ENCODE measurements around the gene NDRG4. TPM values are rescaled to one million over a fixed set of nuclear protein-coding genes. Genes with fewer than 3 reads are reported as not detected.
"Not testable (repeated sequence)": the region's sequence is repeated elsewhere in the genome, so short reads cannot be mapped to it uniquely, and the experiment has no call there.

NDRG4 gene
- total RNA-seq, 2 experiments from 2014 or later, result 3.1 TPM

- POLR2A ChIA-PET, result not testable (repeated sequence)
Measured at GRCh38 chr16:58490539-58490938, 9.4 kb upstream of the NDRG4 start.

GRCh38 chr16:58492066-58492465, 7.9 kb upstream of the NDRG4 start:
- ChIA-PET CTCF (interaction anchor here (2.3 kb wide), 1 partner anchor 155 kb away, joined by 9 read pairs; no protein-coding TSS in a partner anchor), POLR2A (no interaction called here)

More at GRCh38 chr16:58490539-58490938, 9.4 kb upstream of the NDRG4 start:
- CTCF ChIA-PET, result interaction anchor here (2.3 kb wide), 1 partner anchor 154 kb away, joined by 9 read pairs; no protein-coding TSS in a partner anchor

- ChIA-PET POLR2A (no interaction called here), CTCF (interaction anchor here (2.3 kb wide), 1 partner anchor 156 kb away, joined by 9 read pairs; no protein-coding TSS in a partner anchor)
Measured at GRCh38 chr16:58492735-58493134, 7.2 kb upstream of the NDRG4 start.

GRCh38 chr16:58493756-58494431, 6.0 kb upstream of the NDRG4 start:
- ChIA-PET POLR2A (interaction anchor here (0.6 kb wide), 1 partner anchor 61 kb away, joined by 5 read pairs; no protein-coding TSS in a partner anchor), CTCF (no interaction called here)

- ChIA-PET CTCF (interaction anchor here (0.5 to 1.0 kb wide), 5 partner anchors 158 to 259 kb away, joined by 3 to 5 read pairs (median 3); partner anchors contain the start of gene PRSS54), POLR2A (no interaction called here)
Measured at GRCh38 chr16:58494981-58495520, 4.9 kb upstream of the NDRG4 start.

GRCh38 chr16:58495521-58496331, 4.2 kb upstream of the NDRG4 start:
- ChIA-PET CTCF (interaction anchor here (0.7 to 1.0 kb wide), 4 partner anchors 158 to 258 kb away, joined by 3 to 5 read pairs (median 4); no protein-coding TSS in a partner anchor), POLR2A (no interaction called here)

- ChIA-PET POLR2A (no interaction called here), CTCF (interaction anchor here (0.7 kb wide), 1 partner anchor 10 kb away, joined by 3 read pairs; no protein-coding TSS in a partner anchor)
Measured at GRCh38 chr16:58497468-58497867, 2.5 kb upstream of the NDRG4 start.

GRCh38 chr16:58497935-58498334, 2.0 kb upstream of the NDRG4 start:
- CTCF ChIA-PET, result interaction anchor here (0.6 to 0.7 kb wide), 2 partner anchors 10 to 149 kb away, joined by 3 read pairs; no protein-coding TSS in a partner anchor
- POLR2A ChIA-PET, result no interaction called here

GRCh38 chr16:58498341-58499091, 1.4 kb upstream of the NDRG4 start:
- ChIA-PET CTCF (interaction anchor here (0.6 to 2.6 kb wide), 2 partner anchors 14 to 148 kb away, joined by 3 to 16 read pairs; no protein-coding TSS in a partner anchor), POLR2A (no interaction called here)

- ChIA-PET CTCF (interaction anchor here (2.6 kb wide), 1 partner anchor 13 kb away, joined by 16 read pairs; no protein-coding TSS in a partner anchor), POLR2A (no interaction called here)
Measured at GRCh38 chr16:58499092-58499511, 841 bp upstream of the NDRG4 start.

- ChIA-PET POLR2A (interaction anchor here (0.7 kb wide), 1 partner anchor 234 kb away, joined by 6 read pairs; no protein-coding TSS in a partner anchor), CTCF (interaction anchor here (1.2 to 2.6 kb wide), 4 partner anchors 11 to 164 kb away, joined by 4 to 16 read pairs (median 8); no protein-coding TSS in a partner anchor)
Measured at GRCh38 chr16:58500430-58501241, 693 bp downstream of the NDRG4 start.

GRCh38 chr16:58501242-58502131, 1.5 kb downstream of the NDRG4 start:
- POLR2A ChIA-PET, result no interaction called here
- CTCF ChIA-PET, result interaction anchor here (1.2 to 2.5 kb wide), 3 partner anchors 11 to 165 kb away, joined by 4 to 12 read pairs (median 4); no protein-coding TSS in a partner anchor

GRCh38 chr16:58502217-58502921, 2.4 kb downstream of the NDRG4 start:
- POLR2A ChIA-PET, result no interaction called here
- CTCF ChIA-PET, result interaction anchor here (1.4 kb wide), 1 partner anchor 10 kb away, joined by 4 read pairs; no protein-coding TSS in a partner anchor

GRCh38 chr16:58503166-58503862, 3.4 kb downstream of the NDRG4 start:
- ChIA-PET POLR2A (no interaction called here), CTCF (no interaction called here)

- ChIA-PET CTCF (no interaction called here), POLR2A (no interaction called here)
Measured at GRCh38 chr16:58503863-58504688, 4.1 kb downstream of the NDRG4 start.
